HCT116 (cell line): ENCODE results near the gene MSTN. TPM values are rescaled to one million over a fixed set of nuclear protein-coding genes. Genes with fewer than 3 reads are reported as not detected.

Source experiments
- ATAC-seq: fragments of 200-7000 bp; cut with Tn5 transposase; 2 replicates; pipeline ENCODE4 v1.9.1; 2020; ENCODE audit warnings: mild to moderate bottlenecking, moderate library complexity
- BruUV-seq: library from RNA; stranded (reverse); fragments of 400-500 nt; replicated peaks from 2 replicates; lab custom pipeline; 2021; lab: Mats Ljungman, UMichigan
- CTCF ChIA-PET: fragments of 300-600 bp; sonication (Branson Sonifier 250); formaldehyde crosslinking; loops from one replicate; lab custom pipeline; 2021; ENCODE audit warnings: antibody characterized with exemption; lab: Charles Lee
- POLR2A ChIA-PET: fragments of 300-600, 350-600 bp; sonication (Branson Sonifier 250); formaldehyde crosslinking; loops from one replicate; lab custom pipeline; 2021; ENCODE audit warnings: antibody characterized with exemption; lab: Charles Lee
- RAD21 ChIA-PET, 2 experiments: fragments of 300-600 bp; sonication (Branson Sonifier 250); formaldehyde crosslinking; loops; one replicate each; lab custom pipeline; 2023; ENCODE audit warnings: low total read pairs in 2 of 2; ENCODE audit not compliant: uncharacterized antibody in 2 of 2, unreplicated experiment in 2 of 2, low non-redundant PET in 1 of 2; lab: Charles Lee
- DNase-seq: peaks from one replicate; pipeline ENCODE4 v3.0.0-alpha.2; 2010; ENCODE audit warnings: low read depth, low spot score
- H2AFZ ChIP-seq: fragments of 200-600 bp; shearing (Covaris generic), sonication (generic); 2 replicates; pipeline ENCODE4 v1.6.1; 2017; ENCODE audit warnings: low read depth, mixed run types, mixed read lengths, antibody characterized with exemption, low read length; ENCODE audit not compliant: poor library complexity, severe bottlenecking
- H3K27ac ChIP-seq: 2 replicates; pipeline ENCODE4 v1.5.1; 2012; ENCODE audit warnings: low read depth, low read length
- H3K27me3 ChIP-seq: fragments of 200-600 bp; sonication (generic); 2 replicates; pipeline ENCODE4 v1.6.1; 2016; ENCODE audit warnings: mixed run types, low read length, mixed read lengths; ENCODE audit not compliant: insufficient read depth
- H3K36me3 ChIP-seq, 2 experiments: fragments of 200-500 bp in 1 of 2; fragments of 200-600 bp in 1 of 2; sonication (Bioruptor generic) in 1 of 2; sonication (generic) in 1 of 2; 2 replicates each; pipeline versions ENCODE4 v1.5.1 to v1.6.1; 2014 to 2016; ENCODE audit warnings: low read length in 2 of 2, inconsistent platforms in 1 of 2, mixed read lengths in 1 of 2, mixed run types in 1 of 2; ENCODE audit not compliant: insufficient read depth in 2 of 2, control insufficient read depth in 1 of 2
- H3K4me1 ChIP-seq, 2 experiments: fragments of 200-600 bp in 1 of 2; sonication (generic) in 1 of 2; 2 replicates each; pipeline versions ENCODE4 v1.5.1 to v1.6.1; 2012 to 2017; ENCODE audit warnings: low read length in 2 of 2, inconsistent platforms in 1 of 2, mild to moderate bottlenecking in 1 of 2, mixed read lengths in 1 of 2, mixed run types in 1 of 2, moderate library complexity in 1 of 2; ENCODE audit not compliant: insufficient read depth in 2 of 2, control insufficient read depth in 1 of 2
- H3K4me2 ChIP-seq: fragments of 200-600 bp; sonication (generic); 2 replicates; pipeline ENCODE4 v1.6.1; 2017; ENCODE audit warnings: mixed run types, low read length, mixed read lengths
- H3K4me3 ChIP-seq, 2 experiments: fragments of 200-600 bp in 1 of 2; sonication (generic) in 1 of 2; replicated peaks in 1 of 2; 2 replicates each; pipeline ENCODE4 v1.5.1; 2011 to 2016; ENCODE audit warnings: low read length in 2 of 2, control low read depth in 1 of 2, low read depth in 1 of 2, mild to moderate bottlenecking in 1 of 2, mixed read lengths in 1 of 2, mixed run types in 1 of 2
- H3K79me2 ChIP-seq: fragments of 200-600 bp; sonication (generic); 2 replicates; pipeline ENCODE4 v1.6.1; 2017; ENCODE audit warnings: mild to moderate bottlenecking, mixed run types, low read length, moderate library complexity, mixed read lengths; ENCODE audit not compliant: insufficient read depth
- H3K9ac ChIP-seq: fragments of 200-600 bp; sonication (generic); 2 replicates; pipeline ENCODE4 v1.6.1; 2016; ENCODE audit warnings: low read length, mixed read lengths
- H3K9me2 ChIP-seq: fragments of 200-600 bp; sonication (generic), shearing (Covaris generic); 2 replicates; pipeline ENCODE4 v1.6.1; 2017; ENCODE audit warnings: mixed run types, mild to moderate bottlenecking, moderate library complexity; ENCODE audit not compliant: insufficient read depth
- H3K9me3 ChIP-seq, 2 experiments: fragments of 200-500 bp in 1 of 2; fragments of 200-600 bp in 1 of 2; sonication (Bioruptor generic) in 1 of 2; sonication (generic) in 1 of 2; 2 replicates each; pipeline ENCODE4 v1.6.1; 2014 to 2017; ENCODE audit warnings: low read length in 2 of 2, mixed read lengths in 2 of 2, inconsistent platforms in 1 of 2, low read depth in 1 of 2, mild to moderate bottlenecking in 1 of 2, mixed run types in 1 of 2, moderate library complexity in 1 of 2; ENCODE audit not compliant: control insufficient read depth in 1 of 2, insufficient read depth in 1 of 2
- H4K20me1 ChIP-seq: fragments of 200-600 bp; sonication (generic), shearing (Covaris generic); 2 replicates; pipeline ENCODE4 v1.6.1; 2017; ENCODE audit warnings: mixed run types, mild to moderate bottlenecking, moderate library complexity; ENCODE audit not compliant: insufficient read depth
- CBX3 ChIP-seq: IDR thresholded peaks from 2 replicates; pipeline ENCODE4 v1.6.1; 2012; ENCODE audit warnings: low read depth
- CEBPB ChIP-seq: IDR thresholded peaks from 2 replicates; pipeline ENCODE4 v1.6.1; 2012; ENCODE audit warnings: low read depth
- EGR1 ChIP-seq: IDR thresholded peaks from 2 replicates; pipeline ENCODE4 v1.6.1; 2012; ENCODE audit warnings: low read depth
- ELF1 ChIP-seq: IDR thresholded peaks from 2 replicates; pipeline ENCODE4 v1.6.1; 2012; ENCODE audit warnings: low read depth, borderline replicate concordance
- EZH2 ChIP-seq: fragments of 200-600 bp; sonication (generic); IDR thresholded peaks from 2 replicates; pipeline ENCODE4 v1.6.1; 2017; ENCODE audit warnings: antibody characterized with exemption, mixed run types
- FOSL1 ChIP-seq: IDR thresholded peaks from 2 replicates; pipeline ENCODE4 v1.6.1; 2012; ENCODE audit warnings: low read depth
- JUND ChIP-seq: IDR thresholded peaks from 2 replicates; pipeline ENCODE4 v1.6.1; 2012
- SIN3A ChIP-seq: IDR thresholded peaks from 2 replicates; pipeline ENCODE4 v1.6.1; 2012; ENCODE audit warnings: low read depth
- SP1 ChIP-seq: IDR thresholded peaks from 2 replicates; pipeline ENCODE4 v1.6.1; 2012; ENCODE audit warnings: low read depth
- SRF ChIP-seq: IDR thresholded peaks from 2 replicates; pipeline ENCODE4 v1.6.1; 2012; ENCODE audit warnings: low read depth
- TCF7L2 ChIP-seq: IDR thresholded peaks from 2 replicates; pipeline ENCODE4 v1.7.0; 2011; ENCODE audit warnings: borderline replicate concordance, inconsistent platforms; ENCODE audit not compliant: insufficient read depth, insufficient read length; ENCODE audit errors: extremely low read depth
- intact Hi-C: fragments of 100-400 bp; cut with micrococcal nuclease; formaldehyde crosslinking; loops from 2 replicates; pipeline ENCODE4 v1.10.0; 2022
- total RNA-seq: library from RNA; stranded (reverse); gene quantifications from one replicate; pipeline ENCODE4 v1.2.1, GENCODE V29; 2021; ENCODE audit not compliant: unreplicated experiment
- TF ChIP-seq, protein P1 (sequence below): IDR thresholded peaks from 2 replicates; pipeline ENCODE4 v1.6.1; 2012
- TF ChIP-seq, protein P2 (sequence below): IDR thresholded peaks from 2 replicates; pipeline ENCODE4 v1.6.1; 2012; ENCODE audit warnings: low read depth

Gene MSTN
- total RNA-seq, 1 experiment from 2014 or later: 0.12 TPM

DNA sequence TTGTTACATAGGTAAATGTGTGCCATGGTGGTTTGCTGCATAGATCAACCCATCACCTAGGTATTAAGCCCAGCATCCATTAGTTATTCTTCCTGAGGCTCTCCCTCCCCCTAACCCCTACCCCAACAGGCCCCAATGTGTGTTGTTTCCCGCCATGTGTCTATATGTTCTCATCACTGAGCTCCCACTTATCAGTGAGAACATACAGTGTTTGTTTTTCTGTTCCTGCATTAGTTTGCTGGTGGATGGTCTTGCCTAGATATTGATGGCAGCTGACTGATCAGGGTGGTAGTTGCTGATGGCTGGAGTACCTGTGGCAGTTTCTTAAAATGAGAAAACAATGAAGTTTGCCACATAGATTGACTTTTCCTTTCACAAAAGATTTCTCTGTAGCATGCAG is 34.6 kb upstream of the MSTN start:
- no peak overlapping the region for H3K4me2 ChIP-seq
- intact Hi-C loops: no loop called here
- H3K4me3 ChIP-seq: no peak overlapping the region
- CTCF ChIA-PET: no interaction called here
- H3K9me2 ChIP-seq: no peaks in the 10 kb centered on the region
- no peaks in the 10 kb centered on the region for H3K79me2 ChIP-seq
- H3K9me3 ChIP-seq: no peaks in the 10 kb centered on the region
- no TSS peak for BruUV-seq
- no peak overlapping the region for H3K27ac ChIP-seq
- ATAC-seq: no peak
- no peaks in the 10 kb centered on the region for H3K4me1 ChIP-seq
- RAD21 ChIA-PET: no interaction called here
- no peaks in the 10 kb centered on the region for H4K20me1 ChIP-seq
- no peak overlapping the region for H3K9ac ChIP-seq
- no peak for DNase-seq
- no peak overlapping the region for H2AFZ ChIP-seq
- no peaks in the 10 kb centered on the region for H3K27me3 ChIP-seq
- POLR2A ChIA-PET: no interaction called here
- no peak for TF ChIP-seq FOSL1
- no peak for TF ChIP-seq CEBPB
- TF ChIP-seq SP1: no peak
- TF ChIP-seq TCF7L2: no peak
- TF ChIP-seq EGR1: no peak
- TF ChIP-seq JUND: no peak
- TF ChIP-seq, protein P1, sequence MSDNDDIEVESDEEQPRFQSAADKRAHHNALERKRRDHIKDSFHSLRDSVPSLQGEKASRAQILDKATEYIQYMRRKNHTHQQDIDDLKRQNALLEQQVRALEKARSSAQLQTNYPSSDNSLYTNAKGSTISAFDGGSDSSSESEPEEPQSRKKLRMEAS: no peak
- TF ChIP-seq EZH2: no peak
- no peak for TF ChIP-seq ELF1
- TF ChIP-seq SRF: no peak
- TF ChIP-seq CBX3: no peak
- no peak for TF ChIP-seq SIN3A
- TF ChIP-seq, protein P2, sequence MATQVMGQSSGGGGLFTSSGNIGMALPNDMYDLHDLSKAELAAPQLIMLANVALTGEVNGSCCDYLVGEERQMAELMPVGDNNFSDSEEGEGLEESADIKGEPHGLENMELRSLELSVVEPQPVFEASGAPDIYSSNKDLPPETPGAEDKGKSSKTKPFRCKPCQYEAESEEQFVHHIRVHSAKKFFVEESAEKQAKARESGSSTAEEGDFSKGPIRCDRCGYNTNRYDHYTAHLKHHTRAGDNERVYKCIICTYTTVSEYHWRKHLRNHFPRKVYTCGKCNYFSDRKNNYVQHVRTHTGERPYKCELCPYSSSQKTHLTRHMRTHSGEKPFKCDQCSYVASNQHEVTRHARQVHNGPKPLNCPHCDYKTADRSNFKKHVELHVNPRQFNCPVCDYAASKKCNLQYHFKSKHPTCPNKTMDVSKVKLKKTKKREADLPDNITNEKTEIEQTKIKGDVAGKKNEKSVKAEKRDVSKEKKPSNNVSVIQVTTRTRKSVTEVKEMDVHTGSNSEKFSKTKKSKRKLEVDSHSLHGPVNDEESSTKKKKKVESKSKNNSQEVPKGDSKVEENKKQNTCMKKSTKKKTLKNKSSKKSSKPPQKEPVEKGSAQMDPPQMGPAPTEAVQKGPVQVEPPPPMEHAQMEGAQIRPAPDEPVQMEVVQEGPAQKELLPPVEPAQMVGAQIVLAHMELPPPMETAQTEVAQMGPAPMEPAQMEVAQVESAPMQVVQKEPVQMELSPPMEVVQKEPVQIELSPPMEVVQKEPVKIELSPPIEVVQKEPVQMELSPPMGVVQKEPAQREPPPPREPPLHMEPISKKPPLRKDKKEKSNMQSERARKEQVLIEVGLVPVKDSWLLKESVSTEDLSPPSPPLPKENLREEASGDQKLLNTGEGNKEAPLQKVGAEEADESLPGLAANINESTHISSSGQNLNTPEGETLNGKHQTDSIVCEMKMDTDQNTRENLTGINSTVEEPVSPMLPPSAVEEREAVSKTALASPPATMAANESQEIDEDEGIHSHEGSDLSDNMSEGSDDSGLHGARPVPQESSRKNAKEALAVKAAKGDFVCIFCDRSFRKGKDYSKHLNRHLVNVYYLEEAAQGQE: no peak
- H3K36me3 ChIP-seq: no peaks in the 10 kb centered on the region
